ENCODE data around the gene RETN.

The RETN gene

DNA sequence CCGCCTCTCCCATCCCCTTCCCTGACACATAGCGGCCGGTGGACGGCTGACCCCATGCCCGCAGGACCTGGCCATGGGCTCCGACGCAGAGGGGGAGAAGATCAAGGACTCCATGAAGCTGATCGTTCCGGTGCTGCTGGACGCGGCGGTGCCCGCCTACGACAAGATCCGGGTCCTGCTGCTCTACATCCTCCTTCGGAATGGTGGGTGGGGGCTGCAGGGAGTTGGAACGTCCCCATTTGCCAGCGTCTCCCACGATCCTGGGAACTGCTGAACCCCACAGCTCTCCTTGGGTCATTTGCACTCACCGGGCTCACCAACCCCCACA lies 24.3 kb upstream of the RETN start:
- no peaks in the 10 kb centered on the region for H3K9me2 ChIP-seq (replicated peaks; ENCODE audit: control insufficient read depth, low read length)
- H3K27ac ChIP-seq (ENCODE audit: low read depth, low read length): no peak overlapping the region
- peaks cover 9% of the 10 kb centered on the region; the same call in 1 of the 2 replicates for H3F3A ChIP-seq (ENCODE audit: control insufficient read depth, insufficient read depth)
- no peak overlapping the region for H3K4me3 ChIP-seq (ENCODE audit: low read length)
- TF ChIP-seq EZH2phosphoT487 (IDR thresholded peaks at IDR 0.05; ENCODE audit: borderline replicate concordance, low read length) (no peak), CTCF (IDR thresholded peaks at IDR 0.05; ENCODE audit: low read depth, low read length, poor library complexity, severe bottlenecking) (no peak)
- no peaks in the 10 kb centered on the region for H3K79me2 ChIP-seq (ENCODE audit: control insufficient read depth, low read length)
- no peak overlapping the region for H3K4me2 ChIP-seq (ENCODE audit: low read length)
- H3K4me1 ChIP-seq (ENCODE audit: control insufficient read depth, low read length): peaks cover 36% of the 10 kb centered on the region
- no peaks in the 10 kb centered on the region for H3K27me3 ChIP-seq (ENCODE audit: control insufficient read depth, low read length)
- H3K9me3 ChIP-seq (ENCODE audit: control insufficient read depth, insufficient read depth, low read length): peaks cover 5% of the 10 kb centered on the region; the same call in 1 of the 2 replicates
- no peaks in the 10 kb centered on the region for H4K20me1 ChIP-seq (ENCODE audit: control insufficient read depth, insufficient read depth, low read depth, low read length)
- H3K36me3 ChIP-seq (ENCODE audit: control insufficient read depth, low read length): peaks cover 13% of the 10 kb centered on the region; the same call in 1 of the 2 replicates

DNA sequence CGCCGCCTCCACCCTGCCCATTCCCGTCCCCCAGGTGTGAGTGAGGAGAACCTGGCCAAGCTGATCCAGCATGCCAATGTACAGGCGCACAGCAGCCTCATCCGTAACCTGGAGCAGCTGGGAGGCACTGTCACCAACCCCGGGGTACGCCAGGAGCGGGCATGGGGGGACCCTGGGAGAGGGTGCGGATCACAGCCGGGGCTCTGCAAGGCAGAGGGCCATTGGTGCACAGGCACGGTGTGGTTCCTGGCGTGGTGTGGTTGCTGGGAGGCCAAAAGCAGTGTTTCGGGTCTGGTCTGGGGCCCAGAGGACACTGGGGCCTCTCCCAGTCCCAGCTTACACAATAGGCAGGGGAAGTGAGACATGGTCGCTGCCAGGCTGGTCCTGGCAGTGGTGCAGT lies 23.7 kb upstream of the RETN start:
- Histone ChIP-seq H3K9me2 (replicated peaks; ENCODE audit: control insufficient read depth, low read length) (no peaks in the 10 kb centered on the region), H3K4me1 (ENCODE audit: control insufficient read depth, low read length) (peaks cover 38% of the 10 kb centered on the region), H3F3A (ENCODE audit: control insufficient read depth, insufficient read depth) (0 out of 2 replicates have a peak, but pooled peaks cover 3% of the 10 kb centered on the region), H3K4me3 (ENCODE audit: low read length) (no peak overlapping the region), H3K79me2 (ENCODE audit: control insufficient read depth, low read length) (no peaks in the 10 kb centered on the region), H4K20me1 (ENCODE audit: control insufficient read depth, insufficient read depth, low read depth, low read length) (no peaks in the 10 kb centered on the region), H3K27ac (ENCODE audit: low read depth, low read length) (no peak overlapping the region), H3K36me3 (ENCODE audit: control insufficient read depth, low read length) (peaks cover 7% of the 10 kb centered on the region; the same call in 1 of the 2 replicates), H3K4me2 (ENCODE audit: low read length) (no peak overlapping the region; the same call in 1 of the 2 replicates), H3K9me3 (ENCODE audit: control insufficient read depth, insufficient read depth, low read length) (no peaks in the 10 kb centered on the region; the same call in 1 of the 2 replicates), H3K27me3 (ENCODE audit: control insufficient read depth, low read length) (no peaks in the 10 kb centered on the region)
- no peak for TF ChIP-seq EZH2phosphoT487 (IDR thresholded peaks at IDR 0.05; ENCODE audit: borderline replicate concordance, low read length)
- no peak for TF ChIP-seq CTCF (IDR thresholded peaks at IDR 0.05; ENCODE audit: low read depth, low read length, poor library complexity, severe bottlenecking)

DNA sequence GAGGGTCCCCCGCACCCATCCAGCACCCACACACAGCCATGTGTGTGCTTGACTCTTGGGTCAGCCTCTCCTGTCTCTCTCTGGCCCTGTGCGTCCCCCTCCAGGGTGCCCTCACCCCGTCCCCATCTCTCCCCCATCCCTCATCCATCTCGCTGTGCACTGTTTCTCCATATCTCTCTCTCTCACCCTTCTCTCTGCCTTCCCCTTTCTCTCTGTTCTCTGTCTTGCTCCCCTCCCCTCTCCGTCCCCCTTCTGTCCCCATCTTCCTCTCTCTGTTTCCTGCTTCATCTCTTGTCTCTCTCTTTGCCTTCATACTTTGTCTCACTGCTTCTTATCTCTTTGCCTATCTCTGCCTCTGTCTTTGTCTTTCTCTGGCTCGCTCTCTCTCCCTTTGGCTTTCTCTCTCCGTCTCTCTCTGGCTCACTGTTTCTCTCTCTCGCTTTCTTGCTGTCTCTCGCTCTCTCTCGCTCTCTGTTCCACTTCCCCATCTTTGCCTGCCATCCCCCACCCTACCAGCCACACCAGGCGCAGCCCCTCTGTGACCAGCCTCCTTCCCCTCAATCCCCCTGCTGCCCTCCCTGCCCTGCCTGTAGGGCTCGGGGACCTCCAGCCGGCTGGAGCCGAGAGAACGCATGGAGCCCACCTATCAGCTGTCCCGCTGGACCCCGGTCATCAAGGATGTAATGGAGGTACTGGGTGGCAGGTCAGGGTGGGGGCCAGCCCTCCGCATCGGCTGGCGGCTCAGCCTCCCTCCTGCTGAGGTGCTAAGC lies 23.0 kb upstream of the RETN start:
- Histone ChIP-seq H3K9me3 (ENCODE audit: control insufficient read depth, insufficient read depth, low read length) (no peaks in the 10 kb centered on the region), H3K9me2 (replicated peaks; ENCODE audit: control insufficient read depth, low read length) (no peaks in the 10 kb centered on the region), H3K36me3 (ENCODE audit: control insufficient read depth, low read length) (peaks cover 3% of the 10 kb centered on the region; the same call in 1 of the 2 replicates), H3K4me1 (ENCODE audit: control insufficient read depth, low read length) (peaks cover 40% of the 10 kb centered on the region), H3K27me3 (ENCODE audit: control insufficient read depth, low read length) (no peaks in the 10 kb centered on the region), H3K4me3 (ENCODE audit: low read length) (no peak overlapping the region), H3K27ac (ENCODE audit: low read depth, low read length) (0 out of 2 replicates have a peak overlapping the region, but pooled peaks have one; percentile 12), H3F3A (ENCODE audit: control insufficient read depth, insufficient read depth) (0 out of 2 replicates have a peak, but pooled peaks cover 3% of the 10 kb centered on the region), H3K4me2 (ENCODE audit: low read length) (no peak overlapping the region; the same call in 1 of the 2 replicates), H3K79me2 (ENCODE audit: control insufficient read depth, low read length) (no peaks in the 10 kb centered on the region), H4K20me1 (ENCODE audit: control insufficient read depth, insufficient read depth, low read depth, low read length) (no peaks in the 10 kb centered on the region)
- TF ChIP-seq EZH2phosphoT487 (IDR thresholded peaks at IDR 0.05; ENCODE audit: borderline replicate concordance, low read length) (no peak), CTCF (IDR thresholded peaks at IDR 0.05; ENCODE audit: low read depth, low read length, poor library complexity, severe bottlenecking) (no peak)
